GM23338 (cell line): ENCODE measurements around the gene FEV. TPM values are rescaled to one million over a fixed set of nuclear protein-coding genes. Genes with fewer than 3 reads are reported as not detected.

Experiments used
- ATAC-seq: fragments of 200-7000 bp; cut with Tn5 transposase; 3 replicates; pipeline ENCODE4 v1.9.1; 2020
- DNase-seq: peaks from one replicate; pipeline ENCODE4 v3.0.0-alpha.2; 2015; ENCODE audit warnings: low spot score
- H2AFZ ChIP-seq: fragments of 200-600 bp; sonication (generic); 2 replicates; pipeline ENCODE4 v1.8.0; 2016; ENCODE audit warnings: antibody characterized with exemption, mild to moderate bottlenecking, moderate library complexity
- H3F3A ChIP-seq: fragments of 200-600 bp; sonication (generic); replicated peaks from 2 replicates; pipeline ENCODE4 v1.8.0; 2017; ENCODE audit warnings: antibody characterized with exemption, mixed run types, low read depth
- H3K27ac ChIP-seq: fragments of 200-600 bp; sonication (generic); 2 replicates; pipeline ENCODE4 v1.6.1; 2016; ENCODE audit warnings: low read depth
- H3K27me3 ChIP-seq: fragments of 200-600 bp; sonication (generic); 2 replicates; pipeline ENCODE4 v1.8.0; 2016; ENCODE audit warnings: mild to moderate bottlenecking, mixed run types, moderate library complexity; ENCODE audit not compliant: insufficient read depth
- H3K36me3 ChIP-seq: fragments of 200-600 bp; sonication (generic); 2 replicates; pipeline ENCODE4 v1.8.0; 2016; ENCODE audit warnings: mild to moderate bottlenecking; ENCODE audit not compliant: insufficient read depth
- H3K4me1 ChIP-seq: fragments of 200-600 bp; sonication (generic); 2 replicates; pipeline ENCODE4 v1.8.0; 2016; ENCODE audit warnings: mild to moderate bottlenecking, moderate library complexity; ENCODE audit not compliant: insufficient read depth
- H3K4me2 ChIP-seq: fragments of 200-600 bp; sonication (generic); 2 replicates; pipeline ENCODE4 v1.7.1; 2017; ENCODE audit warnings: mixed run types
- H3K4me3 ChIP-seq: fragments of 200-600 bp; sonication (generic); 2 replicates; pipeline ENCODE4 v1.6.1; 2016; ENCODE audit warnings: mixed run types
- H3K79me2 ChIP-seq: fragments of 200-600 bp; sonication (generic); replicated peaks from 2 replicates; pipeline ENCODE4 v1.8.0; 2017; ENCODE audit warnings: mild to moderate bottlenecking; ENCODE audit not compliant: insufficient read depth
- H3K9me2 ChIP-seq: fragments of 200-600 bp; sonication (generic); 2 replicates; pipeline ENCODE4 v1.8.0; 2017; ENCODE audit not compliant: insufficient read depth
- H4K20me1 ChIP-seq: fragments of 200-600 bp; sonication (generic); replicated peaks from 2 replicates; pipeline ENCODE4 v1.8.0; 2017; ENCODE audit warnings: mild to moderate bottlenecking; ENCODE audit not compliant: insufficient read depth
- H3K27ac Mint-ChIP-seq: 2 replicates; pipeline ENCODE4 v1.8.0; 2020; ENCODE audit warnings: inconsistent platforms, mild to moderate bottlenecking, moderate library complexity, mixed read lengths
- H3K27me3 Mint-ChIP-seq: 3 replicates; pipeline ENCODE4 v1.8.0; 2022; ENCODE audit warnings: low read depth, mild to moderate bottlenecking, moderate library complexity, mixed read lengths, inconsistent platforms; ENCODE audit not compliant: insufficient read depth, poor library complexity
- H3K36me3 Mint-ChIP-seq: 3 replicates; pipeline ENCODE4 v1.8.0; 2021; ENCODE audit warnings: low read depth, mild to moderate bottlenecking, inconsistent platforms, moderate library complexity, mixed read lengths
- H3K4me1 Mint-ChIP-seq: 3 replicates; pipeline ENCODE4 v1.8.0; 2020; ENCODE audit warnings: mild to moderate bottlenecking, inconsistent platforms, mixed read lengths
- H3K4me3 Mint-ChIP-seq: 3 replicates; pipeline ENCODE4 v1.8.0; 2021; ENCODE audit warnings: moderate library complexity, mild to moderate bottlenecking, inconsistent platforms, mixed read lengths
- H3K9me3 Mint-ChIP-seq: 3 replicates; pipeline ENCODE4 v1.8.0; 2020; ENCODE audit warnings: moderate library complexity, mild to moderate bottlenecking, inconsistent platforms, mixed read lengths
- CTCF ChIP-seq, 2 experiments: fragments of 200-600 bp in 1 of 2; sonication (generic) in 1 of 2; conservative IDR thresholded peaks; 2 replicates each; pipeline versions ENCODE4 v1.5.1 to v1.6.1; 2016 to 2017; ENCODE audit warnings: antibody characterized with exemption in 2 of 2, low read depth in 2 of 2, mild to moderate bottlenecking in 2 of 2, moderate library complexity in 1 of 2
- EZH2 ChIP-seq: fragments of 200-600 bp; sonication (generic); IDR thresholded peaks from one replicate; pipeline ENCODE4 v1.8.0; 2017; ENCODE audit warnings: antibody characterized with exemption, mild to moderate bottlenecking, low read depth; ENCODE audit not compliant: unreplicated experiment
- EZH2phosphoT487 ChIP-seq: fragments of 200-600 bp; sonication (generic); IDR thresholded peaks from one replicate; pipeline ENCODE4 v1.8.1; 2018; ENCODE audit warnings: antibody characterized with exemption; ENCODE audit not compliant: unreplicated experiment
- JUNB ChIP-seq: IDR thresholded peaks from one replicate; pipeline ENCODE4 v1.6.1; 2016; ENCODE audit warnings: antibody characterized with exemption; ENCODE audit not compliant: unreplicated experiment
- POLR2AphosphoS5 ChIP-seq: IDR thresholded peaks from 2 replicates; pipeline ENCODE4 v1.6.1; 2016; ENCODE audit warnings: antibody characterized with exemption, low read depth
- STAT1 ChIP-seq: IDR thresholded peaks from one replicate; pipeline ENCODE4 v1.6.1; 2016; ENCODE audit warnings: antibody characterized with exemption; ENCODE audit not compliant: unreplicated experiment
- polyA plus RNA-seq: library from polyadenylated mRNA; unstranded; fragments of >200 nt; fragmentation: Nextera tagmentation; extraction: Ambion mirVana; gene quantifications from 2 replicates; pipeline ENCODE4 v1.2.1, GENCODE V29; 2016
- total RNA-seq: library from RNA; depleted of rRNA; stranded (reverse); fragments of >200 nt; shearing (Covaris generic); gene quantifications from 2 replicates; pipeline ENCODE4 v1.2.3, GENCODE V29; 2014
- TF ChIP-seq, protein P1 (sequence below): fragments of 250-450 bp; sonication (Bioruptor Pico); IDR thresholded peaks from 2 replicates; pipeline ENCODE4 v1.5.0; 2020; ENCODE audit warnings: mild to moderate bottlenecking, moderate library complexity

Gene FEV
- total and polyA plus RNA-seq, 2 experiments from 2014 or later = not detected

DNA sequence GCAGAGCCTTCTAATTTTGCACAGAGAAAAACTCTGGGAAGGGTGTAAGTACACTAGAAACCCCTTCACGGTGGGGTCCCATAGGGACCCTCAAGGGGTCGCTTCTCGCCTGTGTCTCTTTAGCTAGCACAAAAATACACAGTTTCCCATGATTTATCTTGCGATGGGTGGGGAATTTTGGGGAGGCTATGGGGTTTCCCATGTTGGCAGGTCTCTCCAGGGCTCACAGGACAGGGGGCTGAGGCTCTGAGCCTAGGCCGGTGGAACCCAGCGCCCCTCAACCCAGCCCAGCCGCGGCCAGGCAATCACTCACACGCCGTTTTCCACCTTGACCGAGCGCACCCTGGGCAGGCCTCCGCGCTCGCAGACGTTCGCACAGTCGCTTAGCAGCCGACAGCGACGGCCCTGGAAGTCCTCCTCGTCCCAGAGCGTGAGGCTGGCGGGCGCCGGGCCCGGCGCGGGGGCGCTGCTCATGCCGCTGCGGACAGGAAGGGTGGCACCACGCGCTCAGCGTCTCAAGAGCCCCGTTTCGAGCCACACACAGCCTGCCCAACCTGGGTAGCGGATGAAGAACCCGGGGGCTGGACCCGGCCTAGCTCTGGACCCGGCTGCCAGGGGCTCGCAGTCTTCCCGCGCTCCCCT lies 7.8 kb upstream of the FEV start:
- peak; percentile 74 for TF ChIP-seq EZH2
- TF ChIP-seq STAT1 = no peak
- no peak for TF ChIP-seq CTCF (conservative IDR thresholded peaks at IDR 0.05; ENCODE audit: low read depth in 2 of 2)
- TF ChIP-seq POLR2AphosphoS5 = no peak
- TF ChIP-seq JUNB = no peak
- TF ChIP-seq EZH2phosphoT487 = peak; percentile 95
- Mint-ChIP-seq H3K36me3 (no peaks in the 10 kb centered on the region), H3K27ac (no peak overlapping the region), H3K27me3 (peaks cover 99% of the 10 kb centered on the region), H3K4me1 (peaks cover 3% of the 10 kb centered on the region; the same call in 2 of the 3 replicates), H3K9me3 (no peaks in the 10 kb centered on the region; the same call in 2 of the 3 replicates), H3K4me3 (no peak overlapping the region)
- Histone ChIP-seq H3K9me2 (no peaks in the 10 kb centered on the region), H3K4me3 (0 out of 2 replicates have a peak overlapping the region, but pooled peaks have one; percentile 47), H3K79me2 (no peaks in the 10 kb centered on the region), H4K20me1 (peaks cover 10% of the 10 kb centered on the region; the same call in 1 of the 2 replicates), H3K4me1 (peaks cover 17% of the 10 kb centered on the region), H3K36me3 (no peaks in the 10 kb centered on the region), H3K27ac (no peak overlapping the region), H2AFZ (no peak overlapping the region), H3F3A (peaks cover 4% of the 10 kb centered on the region; the same call in 1 of the 2 replicates), H3K4me2 (peak overlapping the region; percentile 72; the same call in 1 of the 2 replicates), H3K27me3 (peaks cover 100% of the 10 kb centered on the region)
- ATAC-seq = peak; percentile 19
- DNase-seq = peak; percentile 38

DNA sequence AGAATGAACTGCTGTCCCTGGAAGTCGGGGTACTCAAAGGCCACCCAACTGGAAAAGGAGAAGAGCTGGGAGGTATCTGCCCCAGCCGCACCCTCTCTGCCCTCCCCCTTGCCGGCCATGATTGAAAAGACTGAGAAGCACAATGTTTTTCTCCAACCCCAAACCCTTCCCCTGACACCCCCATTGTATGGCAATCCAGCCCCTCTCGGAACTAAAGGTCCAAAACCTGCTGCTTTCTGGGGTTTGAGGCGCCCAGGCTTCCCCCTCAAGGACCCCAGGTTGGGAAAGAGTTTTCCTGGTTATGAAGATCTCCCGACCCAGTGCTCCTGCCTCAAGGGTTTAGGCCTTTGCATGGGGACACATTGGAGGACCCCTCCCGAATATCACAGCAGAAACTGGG lies 7.2 kb upstream of the FEV start:
- Histone ChIP-seq H3K4me1 (peaks cover 17% of the 10 kb centered on the region), H3K4me2 (no peak overlapping the region), H3K27me3 (peaks cover 100% of the 10 kb centered on the region), H3K27ac (no peak overlapping the region), H3F3A (peaks cover 4% of the 10 kb centered on the region; the same call in 1 of the 2 replicates), H3K4me3 (no peak overlapping the region), H3K79me2 (no peaks in the 10 kb centered on the region), H4K20me1 (peaks cover 11% of the 10 kb centered on the region; the same call in 1 of the 2 replicates), H3K36me3 (no peaks in the 10 kb centered on the region), H3K9me2 (no peaks in the 10 kb centered on the region), H2AFZ (no peak overlapping the region)
- H3K27ac Mint-ChIP-seq = no peak overlapping the region
- ATAC-seq = no peak
- H3K9me3 Mint-ChIP-seq = no peaks in the 10 kb centered on the region; the same call in 2 of the 3 replicates
- H3K4me3 Mint-ChIP-seq = no peak overlapping the region
- TF ChIP-seq, protein P1, sequence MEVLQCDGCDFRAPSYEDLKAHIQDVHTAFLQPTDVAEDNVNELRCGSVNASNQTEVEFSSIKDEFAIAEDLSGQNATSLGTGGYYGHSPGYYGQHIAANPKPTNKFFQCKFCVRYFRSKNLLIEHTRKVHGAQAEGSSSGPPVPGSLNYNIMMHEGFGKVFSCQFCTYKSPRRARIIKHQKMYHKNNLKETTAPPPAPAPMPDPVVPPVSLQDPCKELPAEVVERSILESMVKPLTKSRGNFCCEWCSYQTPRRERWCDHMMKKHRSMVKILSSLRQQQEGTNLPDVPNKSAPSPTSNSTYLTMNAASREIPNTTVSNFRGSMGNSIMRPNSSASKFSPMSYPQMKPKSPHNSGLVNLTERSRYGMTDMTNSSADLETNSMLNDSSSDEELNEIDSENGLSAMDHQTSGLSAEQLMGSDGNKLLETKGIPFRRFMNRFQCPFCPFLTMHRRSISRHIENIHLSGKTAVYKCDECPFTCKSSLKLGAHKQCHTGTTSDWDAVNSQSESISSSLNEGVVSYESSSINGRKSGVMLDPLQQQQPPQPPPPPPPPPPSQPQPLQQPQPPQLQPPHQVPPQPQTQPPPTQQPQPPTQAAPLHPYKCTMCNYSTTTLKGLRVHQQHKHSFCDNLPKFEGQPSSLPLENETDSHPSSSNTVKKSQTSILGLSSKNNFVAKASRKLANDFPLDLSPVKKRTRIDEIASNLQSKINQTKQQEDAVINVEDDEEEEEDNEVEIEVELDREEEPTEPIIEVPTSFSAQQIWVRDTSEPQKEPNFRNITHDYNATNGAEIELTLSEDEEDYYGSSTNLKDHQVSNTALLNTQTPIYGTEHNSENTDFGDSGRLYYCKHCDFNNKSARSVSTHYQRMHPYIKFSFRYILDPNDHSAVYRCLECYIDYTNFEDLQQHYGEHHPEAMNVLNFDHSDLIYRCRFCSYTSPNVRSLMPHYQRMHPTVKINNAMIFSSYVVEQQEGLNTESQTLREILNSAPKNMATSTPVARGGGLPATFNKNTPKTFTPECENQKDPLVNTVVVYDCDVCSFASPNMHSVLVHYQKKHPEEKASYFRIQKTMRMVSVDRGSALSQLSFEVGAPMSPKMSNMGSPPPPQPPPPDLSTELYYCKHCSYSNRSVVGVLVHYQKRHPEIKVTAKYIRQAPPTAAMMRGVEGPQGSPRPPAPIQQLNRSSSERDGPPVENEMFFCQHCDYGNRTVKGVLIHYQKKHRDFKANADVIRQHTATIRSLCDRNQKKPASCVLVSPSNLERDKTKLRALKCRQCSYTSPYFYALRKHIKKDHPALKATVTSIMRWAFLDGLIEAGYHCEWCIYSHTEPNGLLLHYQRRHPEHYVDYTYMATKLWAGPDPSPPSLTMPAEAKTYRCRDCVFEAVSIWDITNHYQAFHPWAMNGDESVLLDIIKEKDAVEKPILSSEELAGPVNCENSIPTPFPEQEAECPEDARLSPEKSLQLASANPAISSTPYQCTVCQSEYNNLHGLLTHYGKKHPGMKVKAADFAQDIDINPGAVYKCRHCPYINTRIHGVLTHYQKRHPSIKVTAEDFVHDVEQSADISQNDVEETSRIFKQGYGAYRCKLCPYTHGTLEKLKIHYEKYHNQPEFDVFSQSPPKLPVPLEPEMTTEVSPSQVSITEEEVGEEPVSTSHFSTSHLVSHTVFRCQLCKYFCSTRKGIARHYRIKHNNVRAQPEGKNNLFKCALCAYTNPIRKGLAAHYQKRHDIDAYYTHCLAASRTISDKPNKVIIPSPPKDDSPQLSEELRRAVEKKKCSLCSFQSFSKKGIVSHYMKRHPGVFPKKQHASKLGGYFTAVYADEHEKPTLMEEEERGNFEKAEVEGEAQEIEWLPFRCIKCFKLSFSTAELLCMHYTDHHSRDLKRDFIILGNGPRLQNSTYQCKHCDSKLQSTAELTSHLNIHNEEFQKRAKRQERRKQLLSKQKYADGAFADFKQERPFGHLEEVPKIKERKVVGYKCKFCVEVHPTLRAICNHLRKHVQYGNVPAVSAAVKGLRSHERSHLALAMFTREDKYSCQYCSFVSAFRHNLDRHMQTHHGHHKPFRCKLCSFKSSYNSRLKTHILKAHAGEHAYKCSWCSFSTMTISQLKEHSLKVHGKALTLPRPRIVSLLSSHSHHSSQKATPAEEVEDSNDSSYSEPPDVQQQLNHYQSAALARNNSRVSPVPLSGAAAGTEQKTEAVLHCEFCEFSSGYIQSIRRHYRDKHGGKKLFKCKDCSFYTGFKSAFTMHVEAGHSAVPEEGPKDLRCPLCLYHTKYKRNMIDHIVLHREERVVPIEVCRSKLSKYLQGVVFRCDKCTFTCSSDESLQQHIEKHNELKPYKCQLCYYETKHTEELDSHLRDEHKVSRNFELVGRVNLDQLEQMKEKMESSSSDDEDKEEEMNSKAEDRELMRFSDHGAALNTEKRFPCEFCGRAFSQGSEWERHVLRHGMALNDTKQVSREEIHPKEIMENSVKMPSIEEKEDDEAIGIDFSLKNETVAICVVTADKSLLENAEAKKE = no peak
- TF ChIP-seq EZH2 = peak; percentile 60
- no peaks in the 10 kb centered on the region for H3K36me3 Mint-ChIP-seq
- peaks cover 99% of the 10 kb centered on the region for H3K27me3 Mint-ChIP-seq
- H3K4me1 Mint-ChIP-seq = peaks cover 3% of the 10 kb centered on the region; the same call in 2 of the 3 replicates
- DNase-seq = no peak
